GM12878 (cell line): ENCODE measurements around the gene TRABD. TPM values are rescaled to one million over a fixed set of nuclear protein-coding genes. Genes with fewer than 3 reads are reported as not detected.

Experiments
- ATAC-seq: fragments of 200-7000 bp; cut with Tn5 transposase; 3 replicates; pipeline ENCODE4 v1.9.1; 2020; ENCODE audit warnings: mild to moderate bottlenecking, moderate library complexity
- BruUV-seq: library from RNA; stranded (reverse); fragments of 400-500 nt; replicated peaks from 2 replicates; lab custom pipeline; 2021; lab: Mats Ljungman, UMichigan
- CTCF ChIA-PET: fragments of 300-600 bp; sonication (Branson Sonifier 250); formaldehyde crosslinking; extraction: SDS; loops from one replicate; lab custom pipeline; 2021; ENCODE audit warnings: inconsistent platforms; lab: Yijun Ruan, JAX
- POLR2A ChIA-PET: fragments of 350-600 bp; formaldehyde crosslinking; extraction: SDS; loops from one replicate; lab custom pipeline; 2021; ENCODE audit warnings: inconsistent platforms; lab: Charles Lee
- RAD21 ChIA-PET: fragments of 300-600 bp; sonication (Branson Sonifier 250); formaldehyde crosslinking; loops from one replicate; lab custom pipeline; 2023; ENCODE audit warnings: antibody characterized with exemption; ENCODE audit not compliant: unreplicated experiment; lab: Charles Lee
- SMC1A ChIA-PET: fragments of 300-600 bp; sonication (Branson Sonifier 250); formaldehyde crosslinking; loops from one replicate; lab custom pipeline; 2023; ENCODE audit not compliant: unreplicated experiment, uncharacterized antibody; lab: Charles Lee
- DNase-seq: peaks from one replicate; pipeline ENCODE4 v3.0.0-alpha.2; 2011; ENCODE audit warnings: low read depth, low spot score
- FAIRE-seq: peaks from 3 replicates; lab custom pipeline; 2011; peaks lifted over from hg19 to GRCh38; lab: Jason Lieb, UNC
- H2AFZ ChIP-seq: 2 replicates; pipeline ENCODE4 v1.6.0; 2011; ENCODE audit warnings: low read depth, low read length, control low read depth; ENCODE audit not compliant: control insufficient read depth
- H3K27ac ChIP-seq: 2 replicates; pipeline ENCODE4 v1.5.1; 2011; ENCODE audit warnings: control low read depth; ENCODE audit not compliant: control insufficient read depth, insufficient read depth
- H3K27me3 ChIP-seq, 2 experiments: replicated peaks in 1 of 2; 2 replicates each; pipeline versions ENCODE4 v1.6.0 to v1.6.1; 2011; ENCODE audit warnings: low read length in 1 of 2; ENCODE audit not compliant: control insufficient read depth in 2 of 2, insufficient read depth in 2 of 2
- H3K36me3 ChIP-seq, 2 experiments: 2 replicates each; pipeline ENCODE4 v1.5.1; 2011; ENCODE audit warnings: low read length in 1 of 2; ENCODE audit not compliant: control insufficient read depth in 2 of 2, insufficient read depth in 2 of 2
- H3K4me1 ChIP-seq: 2 replicates; pipeline ENCODE4 v1.6.1; 2011; ENCODE audit warnings: mild to moderate bottlenecking, low read length, moderate library complexity, mixed read lengths; ENCODE audit not compliant: control insufficient read depth, insufficient read depth
- H3K4me2 ChIP-seq: 2 replicates; pipeline ENCODE4 v1.6.0; 2011; ENCODE audit warnings: control low read depth; ENCODE audit not compliant: control insufficient read depth, insufficient read depth
- H3K4me3 ChIP-seq: fragments of 200-600 bp; sonication (generic); 2 replicates; pipeline ENCODE4 v1.5.1; 2016
- H3K79me2 ChIP-seq: 2 replicates; pipeline ENCODE4 v1.6.0; 2011; ENCODE audit warnings: low read length; ENCODE audit not compliant: control insufficient read depth, insufficient read depth
- H3K9ac ChIP-seq: 2 replicates; pipeline ENCODE4 v1.8.0; 2011; ENCODE audit warnings: low read length, control low read depth, mixed read lengths; ENCODE audit not compliant: control insufficient read depth, insufficient read depth
- H3K9me3 ChIP-seq: replicated peaks from 3 replicates; pipeline ENCODE4 v1.5.1; 2011; ENCODE audit warnings: mild to moderate bottlenecking, low read length; ENCODE audit not compliant: control insufficient read depth, insufficient read depth
- H4K20me1 ChIP-seq: 2 replicates; pipeline ENCODE4 v1.6.0; 2011; ENCODE audit not compliant: control insufficient read depth, insufficient read depth
- ESRRA ChIP-seq: IDR thresholded peaks from 2 replicates; pipeline ENCODE4 v1.6.1; 2012; ENCODE audit warnings: mild to moderate bottlenecking, low read length, improper control_type of control experiment
- KDM1A ChIP-seq: fragments of 200-600 bp; sonication (generic); IDR thresholded peaks from 2 replicates; pipeline ENCODE4 v1.6.1; 2016; ENCODE audit warnings: borderline replicate concordance
- MEF2B ChIP-seq: fragments of 450-650 bp; IDR thresholded peaks from 2 replicates; pipeline ENCODE4 v1.6.1; 2018; ENCODE audit warnings: mild to moderate bottlenecking, moderate library complexity; ENCODE audit not compliant: partially characterized antibody, poor library complexity, severe bottlenecking
- RAD21 ChIP-seq: IDR thresholded peaks from 2 replicates; pipeline ENCODE4 v1.6.1; 2011; ENCODE audit warnings: mild to moderate bottlenecking, low read depth, low read length, moderate library complexity; ENCODE audit not compliant: insufficient read depth
- RBBP5 ChIP-seq: fragments of 200-600 bp; sonication (generic); conservative IDR thresholded peaks from 2 replicates; pipeline ENCODE4 v1.6.1; 2016
- RELA ChIP-seq: fragments of 450-650 bp; IDR thresholded peaks from 2 replicates; pipeline ENCODE4 v1.8.0; 2014; ENCODE audit warnings: borderline replicate concordance; ENCODE audit not compliant: partially characterized antibody
- TARDBP ChIP-seq: IDR thresholded peaks from 2 replicates; pipeline ENCODE4 v1.6.1; 2016; ENCODE audit warnings: borderline replicate concordance
- TBL1XR1 ChIP-seq: IDR thresholded peaks from 2 replicates; pipeline ENCODE4 v1.6.1; 2012; ENCODE audit warnings: low read depth, low read length, improper control_type of control experiment
- WRNIP1 ChIP-seq: IDR thresholded peaks from 2 replicates; pipeline ENCODE4 v1.6.1; 2011; ENCODE audit warnings: low read depth, low read length, improper control_type of control experiment, borderline replicate concordance
- ZBED1 ChIP-seq: IDR thresholded peaks from 2 replicates; pipeline ENCODE4 v1.6.1; 2016; ENCODE audit warnings: borderline replicate concordance
- ZNF384 ChIP-seq: IDR thresholded peaks from 2 replicates; pipeline ENCODE4 v1.6.1; 2012; ENCODE audit warnings: low read depth, mild to moderate bottlenecking, low read length, improper control_type of control experiment, borderline replicate concordance
- WGBS: methylation state at CpG from one replicate; pipeline ENCODE4 v1.1.6; 2016; ENCODE audit warnings: low lambda C conversion rate; ENCODE audit not compliant: insufficient replicate concordance, insufficient coverage; ENCODE audit errors: missing lambda C conversion rate; 5-methylcytosine and 5-hydroxymethylcytosine counted together
- in situ Hi-C: fragments of 300-500 bp; cut with MboI; formaldehyde crosslinking; loops from 9 replicates; pipeline ENCODE4 v1.14.3; 2018; ENCODE audit warnings: mixed read lengths
- intact Hi-C: fragments of 100-400 bp; cut with micrococcal nuclease; formaldehyde crosslinking; loops from one replicate; pipeline ENCODE4 v1.14.2; 2022; ENCODE audit not compliant: unreplicated experiment
- polyA plus RNA-seq, 11 experiments: library from polyadenylated mRNA; depleted of rRNA in 4 of 11; unstranded in 6 of 11; stranded (reverse) in 5 of 11; fragments of >200 nt; fragmentation: Nextera tagmentation in 4 of 11; fragmentation: Illumina TruSeq in 1 of 11; extraction: Ambion mirVana in 4 of 11; extraction: Trizol in 1 of 11; gene quantifications; 1 replicate in 1 of 11; 2 replicates in 10 of 11; pipeline versions ENCODE4 v1.2.1 to v1.2.3, GENCODE V29; 2011 to 2016; ENCODE audit warnings: inconsistent platforms in 2 of 11, missing spikeins in 2 of 11, low read depth in 1 of 11
- total RNA-seq, 4 experiments: library from RNA; depleted of rRNA in 3 of 4; stranded (reverse); fragments of >200 nt in 3 of 4; fragmentation: Illumina TruSeq in 1 of 4; extraction: Trizol in 1 of 4; gene quantifications; 2 replicates each; pipeline versions ENCODE4 v1.2.1 to v1.2.3, GENCODE V29; 2013 to 2021
- TF ChIP-seq, protein P1 (sequence below): fragments of 450-650 bp; IDR thresholded peaks from 2 replicates; pipeline ENCODE4 v1.6.1; 2017; ENCODE audit warnings: antibody characterized with exemption, mild to moderate bottlenecking, moderate library complexity
- TF ChIP-seq, protein P2 (sequence below): fragments of 450-650 bp; IDR thresholded peaks from 2 replicates; pipeline ENCODE4 v1.6.1; 2017; ENCODE audit warnings: mild to moderate bottlenecking, low read depth, inconsistent platforms; ENCODE audit not compliant: poor library complexity, severe bottlenecking

TRABD gene
- total and polyA plus RNA-seq, 10 of the 15 experiments (the other 5 are each of a cell fraction or from before 2014, with no cell fraction given): 0.43 to 116 (median 58.1) TPM

DNA sequence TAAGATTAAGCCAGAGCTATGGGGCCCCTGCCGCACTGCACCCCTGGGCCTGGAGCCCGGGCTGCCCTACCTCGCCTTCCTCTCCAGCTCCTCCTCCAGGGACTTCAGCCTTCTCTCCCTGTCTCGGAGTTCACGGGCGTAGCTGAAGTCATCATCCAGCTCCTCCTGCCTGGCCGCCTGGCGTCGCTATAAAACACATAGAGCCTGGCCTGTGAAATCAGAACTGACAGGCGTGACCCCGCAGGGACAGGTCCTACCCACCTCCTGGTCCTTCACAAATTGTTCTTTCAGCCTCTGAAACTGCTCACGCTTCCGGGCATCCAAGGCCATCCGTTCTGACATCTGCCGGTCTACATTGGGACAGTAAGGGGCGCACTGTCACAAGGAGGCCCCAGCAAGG lies 38.4 kb downstream of the TRABD start:
- DNase-seq (no peak), FAIRE-seq (no peak), ATAC-seq (no peak)
- SMC1A ChIA-PET: no interaction called here
- no peaks in the 10 kb centered on the region for H3K27me3 ChIP-seq
- H3K79me2 ChIP-seq: no peaks in the 10 kb centered on the region
- POLR2A ChIA-PET: no interaction called here
- no peak for TF ChIP-seq ZNF384
- TF ChIP-seq KDM1A: no peak
- no peak for TF ChIP-seq MEF2B
- no peak for TF ChIP-seq RELA
- RAD21 ChIA-PET: no interaction called here
- no peak overlapping the region for H3K4me2 ChIP-seq
- H3K9ac ChIP-seq: no peak overlapping the region
- CTCF ChIA-PET: no interaction called here
- intact Hi-C loops (no loop called here), in situ Hi-C loops (no loop called here)
- H3K27ac ChIP-seq: no peak overlapping the region
- WGBS: 95% methylated on average over 16 of the region's 16 CpGs
- BruUV-seq: no TSS peak
- H3K36me3 ChIP-seq: peaks cover 9 to 41% of the 10 kb centered on the region in 2 experiments; a peak in 3 of 4 replicates
- no peaks in the 10 kb centered on the region for H4K20me1 ChIP-seq
- H2AFZ ChIP-seq: no peak overlapping the region
- H3K4me1 ChIP-seq: no peaks in the 10 kb centered on the region
- no peaks in the 10 kb centered on the region for H3K9me3 ChIP-seq
- no peak overlapping the region for H3K4me3 ChIP-seq

DNA sequence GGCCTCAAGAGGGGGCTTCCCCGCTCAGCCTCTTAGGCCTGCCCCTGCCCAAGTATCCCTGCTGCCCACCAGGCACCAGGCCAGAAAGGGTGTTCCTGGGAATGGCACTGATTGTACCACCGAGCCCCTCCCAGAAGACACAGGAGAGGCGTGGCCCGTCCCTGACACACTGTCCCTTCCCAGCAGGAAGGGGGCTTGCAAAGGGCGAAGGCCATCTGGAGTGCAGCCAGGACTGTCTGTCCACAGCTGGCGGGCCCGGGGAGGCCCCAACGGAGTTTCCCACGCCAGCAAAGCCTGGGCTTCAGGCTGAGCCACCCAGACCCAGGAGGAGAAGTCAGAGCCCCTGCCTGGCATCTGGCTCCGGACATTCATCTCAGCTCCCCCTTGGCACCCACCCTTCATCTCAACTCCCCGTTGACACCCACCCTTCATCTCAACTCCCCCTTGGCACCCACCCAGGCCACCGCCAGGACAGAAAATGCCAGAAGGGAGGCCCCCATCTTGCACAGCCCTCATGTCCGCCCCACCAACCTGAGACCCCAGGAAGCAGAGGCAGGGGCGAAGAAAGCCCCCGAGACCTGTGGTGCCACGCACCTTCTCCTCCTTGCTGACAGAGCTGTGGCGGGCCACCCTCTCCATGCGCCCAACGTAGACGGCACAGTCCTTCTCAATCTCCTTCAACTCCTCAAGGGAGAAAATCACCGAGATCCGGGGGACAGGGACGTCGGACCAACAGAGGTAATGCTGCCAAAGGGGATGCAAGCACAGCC lies 39.7 kb downstream of the TRABD start:
- POLR2A ChIA-PET: no interaction called here
- in situ Hi-C loops: no loop called here
- no peak for DNase-seq
- no peak for FAIRE-seq
- BruUV-seq: no TSS peak
- no peaks in the 10 kb centered on the region for H4K20me1 ChIP-seq
- no peaks in the 10 kb centered on the region for H3K9me3 ChIP-seq
- SMC1A ChIA-PET: no interaction called here
- H3K79me2 ChIP-seq: no peaks in the 10 kb centered on the region
- CTCF ChIA-PET: no interaction called here
- WGBS: 94% methylated on average over 24 of the region's 24 CpGs
- RAD21 ChIA-PET: no interaction called here
- H2AFZ ChIP-seq: no peak overlapping the region
- no peak for ATAC-seq
- H3K27me3 ChIP-seq: no peaks in the 10 kb centered on the region
- no peaks in the 10 kb centered on the region for H3K4me1 ChIP-seq
- no peak overlapping the region for H3K4me2 ChIP-seq
- peaks cover 9 to 34% of the 10 kb centered on the region in 2 experiments; a peak in 3 of 4 replicates for H3K36me3 ChIP-seq
- intact Hi-C loops: no loop called here
- no peak overlapping the region for H3K27ac ChIP-seq
- H3K4me3 ChIP-seq: no peak overlapping the region
- H3K9ac ChIP-seq: no peak overlapping the region
- TF ChIP-seq, protein P1, sequence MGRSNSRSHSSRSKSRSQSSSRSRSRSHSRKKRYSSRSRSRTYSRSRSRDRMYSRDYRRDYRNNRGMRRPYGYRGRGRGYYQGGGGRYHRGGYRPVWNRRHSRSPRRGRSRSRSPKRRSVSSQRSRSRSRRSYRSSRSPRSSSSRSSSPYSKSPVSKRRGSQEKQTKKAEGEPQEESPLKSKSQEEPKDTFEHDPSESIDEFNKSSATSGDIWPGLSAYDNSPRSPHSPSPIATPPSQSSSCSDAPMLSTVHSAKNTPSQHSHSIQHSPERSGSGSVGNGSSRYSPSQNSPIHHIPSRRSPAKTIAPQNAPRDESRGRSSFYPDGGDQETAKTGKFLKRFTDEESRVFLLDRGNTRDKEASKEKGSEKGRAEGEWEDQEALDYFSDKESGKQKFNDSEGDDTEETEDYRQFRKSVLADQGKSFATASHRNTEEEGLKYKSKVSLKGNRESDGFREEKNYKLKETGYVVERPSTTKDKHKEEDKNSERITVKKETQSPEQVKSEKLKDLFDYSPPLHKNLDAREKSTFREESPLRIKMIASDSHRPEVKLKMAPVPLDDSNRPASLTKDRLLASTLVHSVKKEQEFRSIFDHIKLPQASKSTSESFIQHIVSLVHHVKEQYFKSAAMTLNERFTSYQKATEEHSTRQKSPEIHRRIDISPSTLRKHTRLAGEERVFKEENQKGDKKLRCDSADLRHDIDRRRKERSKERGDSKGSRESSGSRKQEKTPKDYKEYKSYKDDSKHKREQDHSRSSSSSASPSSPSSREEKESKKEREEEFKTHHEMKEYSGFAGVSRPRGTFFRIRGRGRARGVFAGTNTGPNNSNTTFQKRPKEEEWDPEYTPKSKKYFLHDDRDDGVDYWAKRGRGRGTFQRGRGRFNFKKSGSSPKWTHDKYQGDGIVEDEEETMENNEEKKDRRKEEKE: no peak
- TF ChIP-seq ESRRA (no peak), TARDBP (no peak), RAD21 (no peak), ZBED1 (no peak), RBBP5 (no peak), TBL1XR1 (no peak), WRNIP1 (no peak)
- TF ChIP-seq, protein P2, sequence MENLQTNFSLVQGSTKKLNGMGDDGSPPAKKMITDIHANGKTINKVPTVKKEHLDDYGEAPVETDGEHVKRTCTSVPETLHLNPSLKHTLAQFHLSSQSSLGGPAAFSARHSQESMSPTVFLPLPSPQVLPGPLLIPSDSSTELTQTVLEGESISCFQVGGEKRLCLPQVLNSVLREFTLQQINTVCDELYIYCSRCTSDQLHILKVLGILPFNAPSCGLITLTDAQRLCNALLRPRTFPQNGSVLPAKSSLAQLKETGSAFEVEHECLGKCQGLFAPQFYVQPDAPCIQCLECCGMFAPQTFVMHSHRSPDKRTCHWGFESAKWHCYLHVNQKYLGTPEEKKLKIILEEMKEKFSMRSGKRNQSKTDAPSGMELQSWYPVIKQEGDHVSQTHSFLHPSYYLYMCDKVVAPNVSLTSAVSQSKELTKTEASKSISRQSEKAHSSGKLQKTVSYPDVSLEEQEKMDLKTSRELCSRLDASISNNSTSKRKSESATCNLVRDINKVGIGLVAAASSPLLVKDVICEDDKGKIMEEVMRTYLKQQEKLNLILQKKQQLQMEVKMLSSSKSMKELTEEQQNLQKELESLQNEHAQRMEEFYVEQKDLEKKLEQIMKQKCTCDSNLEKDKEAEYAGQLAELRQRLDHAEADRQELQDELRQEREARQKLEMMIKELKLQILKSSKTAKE: no peak
